GM12878 (cell line): ENCODE results near the gene ARHGAP6. TPM values are rescaled to one million over a fixed set of nuclear protein-coding genes. Genes with fewer than 3 reads are reported as not detected.

Experiments used
- ATAC-seq: fragments of 200-7000 bp; cut with Tn5 transposase; 3 replicates; pipeline ENCODE4 v1.9.1; 2020; ENCODE audit warnings: mild to moderate bottlenecking, moderate library complexity
- BruUV-seq: library from RNA; stranded (reverse); fragments of 400-500 nt; replicated peaks from 2 replicates; lab custom pipeline; 2021; lab: Mats Ljungman, UMichigan
- CTCF ChIA-PET: fragments of 300-600 bp; sonication (Branson Sonifier 250); formaldehyde crosslinking; extraction: SDS; loops from one replicate; lab custom pipeline; 2021; ENCODE audit warnings: inconsistent platforms; lab: Yijun Ruan, JAX
- POLR2A ChIA-PET: fragments of 350-600 bp; formaldehyde crosslinking; extraction: SDS; loops from one replicate; lab custom pipeline; 2021; ENCODE audit warnings: inconsistent platforms; lab: Charles Lee
- RAD21 ChIA-PET: fragments of 300-600 bp; sonication (Branson Sonifier 250); formaldehyde crosslinking; loops from one replicate; lab custom pipeline; 2023; ENCODE audit warnings: antibody characterized with exemption; ENCODE audit not compliant: unreplicated experiment; lab: Charles Lee
- SMC1A ChIA-PET: fragments of 300-600 bp; sonication (Branson Sonifier 250); formaldehyde crosslinking; loops from one replicate; lab custom pipeline; 2023; ENCODE audit not compliant: unreplicated experiment, uncharacterized antibody; lab: Charles Lee
- DNase-seq: peaks from one replicate; pipeline ENCODE4 v3.0.0-alpha.2; 2011; ENCODE audit warnings: low read depth, low spot score
- FAIRE-seq: peaks from 3 replicates; lab custom pipeline; 2011; peaks lifted over from hg19 to GRCh38; lab: Jason Lieb, UNC
- H2AFZ ChIP-seq: 2 replicates; pipeline ENCODE4 v1.6.0; 2011; ENCODE audit warnings: low read depth, low read length, control low read depth; ENCODE audit not compliant: control insufficient read depth
- H3K27ac ChIP-seq: 2 replicates; pipeline ENCODE4 v1.5.1; 2011; ENCODE audit warnings: control low read depth; ENCODE audit not compliant: control insufficient read depth, insufficient read depth
- H3K27me3 ChIP-seq, 2 experiments: replicated peaks in 1 of 2; 2 replicates each; pipeline versions ENCODE4 v1.6.0 to v1.6.1; 2011; ENCODE audit warnings: low read length in 1 of 2; ENCODE audit not compliant: control insufficient read depth in 2 of 2, insufficient read depth in 2 of 2
- H3K36me3 ChIP-seq, 2 experiments: 2 replicates each; pipeline ENCODE4 v1.5.1; 2011; ENCODE audit warnings: low read length in 1 of 2; ENCODE audit not compliant: control insufficient read depth in 2 of 2, insufficient read depth in 2 of 2
- H3K4me1 ChIP-seq: 2 replicates; pipeline ENCODE4 v1.6.1; 2011; ENCODE audit warnings: mild to moderate bottlenecking, low read length, moderate library complexity, mixed read lengths; ENCODE audit not compliant: control insufficient read depth, insufficient read depth
- H3K4me2 ChIP-seq: 2 replicates; pipeline ENCODE4 v1.6.0; 2011; ENCODE audit warnings: control low read depth; ENCODE audit not compliant: control insufficient read depth, insufficient read depth
- H3K4me3 ChIP-seq: fragments of 200-600 bp; sonication (generic); 2 replicates; pipeline ENCODE4 v1.5.1; 2016
- H3K79me2 ChIP-seq: 2 replicates; pipeline ENCODE4 v1.6.0; 2011; ENCODE audit warnings: low read length; ENCODE audit not compliant: control insufficient read depth, insufficient read depth
- H3K9ac ChIP-seq: 2 replicates; pipeline ENCODE4 v1.8.0; 2011; ENCODE audit warnings: low read length, control low read depth, mixed read lengths; ENCODE audit not compliant: control insufficient read depth, insufficient read depth
- H3K9me3 ChIP-seq: replicated peaks from 3 replicates; pipeline ENCODE4 v1.5.1; 2011; ENCODE audit warnings: mild to moderate bottlenecking, low read length; ENCODE audit not compliant: control insufficient read depth, insufficient read depth
- H4K20me1 ChIP-seq: 2 replicates; pipeline ENCODE4 v1.6.0; 2011; ENCODE audit not compliant: control insufficient read depth, insufficient read depth
- ATF7 ChIP-seq: fragments of 450-650 bp; IDR thresholded peaks from 2 replicates; pipeline ENCODE4 v1.6.1; 2016; ENCODE audit warnings: low read depth, mild to moderate bottlenecking
- CREM ChIP-seq: IDR thresholded peaks from 2 replicates; pipeline ENCODE4 v1.6.1; 2014; ENCODE audit warnings: antibody characterized with exemption, low read depth
- NR2C2 ChIP-seq: IDR thresholded peaks from 2 replicates; pipeline ENCODE4 v1.6.1; 2011; ENCODE audit warnings: borderline replicate concordance, low read depth; ENCODE audit not compliant: control insufficient read depth, insufficient read length
- RUNX3 ChIP-seq: IDR thresholded peaks from 2 replicates; pipeline ENCODE4 v1.6.1; 2012; ENCODE audit warnings: low read length, inconsistent platforms
- SPI1 ChIP-seq: IDR thresholded peaks from 2 replicates; pipeline ENCODE4 v1.6.1; 2011; ENCODE audit warnings: low read depth, mild to moderate bottlenecking, low read length, moderate library complexity, borderline replicate concordance; ENCODE audit not compliant: insufficient read depth
- TCF12 ChIP-seq: IDR thresholded peaks from 2 replicates; pipeline ENCODE4 v1.6.1; 2011; ENCODE audit warnings: low read depth, mild to moderate bottlenecking, low read length
- WGBS: methylation state at CpG from one replicate; pipeline ENCODE4 v1.1.6; 2016; ENCODE audit warnings: low lambda C conversion rate; ENCODE audit not compliant: insufficient replicate concordance, insufficient coverage; ENCODE audit errors: missing lambda C conversion rate; 5-methylcytosine and 5-hydroxymethylcytosine counted together
- in situ Hi-C: fragments of 300-500 bp; cut with MboI; formaldehyde crosslinking; loops from 9 replicates; pipeline ENCODE4 v1.14.3; 2018; ENCODE audit warnings: mixed read lengths
- intact Hi-C: fragments of 100-400 bp; cut with micrococcal nuclease; formaldehyde crosslinking; loops from one replicate; pipeline ENCODE4 v1.14.2; 2022; ENCODE audit not compliant: unreplicated experiment
- polyA plus RNA-seq, 11 experiments: library from polyadenylated mRNA; depleted of rRNA in 4 of 11; unstranded in 6 of 11; stranded (reverse) in 5 of 11; fragments of >200 nt; fragmentation: Nextera tagmentation in 4 of 11; fragmentation: Illumina TruSeq in 1 of 11; extraction: Ambion mirVana in 4 of 11; extraction: Trizol in 1 of 11; gene quantifications; 1 replicate in 1 of 11; 2 replicates in 10 of 11; pipeline versions ENCODE4 v1.2.1 to v1.2.3, GENCODE V29; 2011 to 2016; ENCODE audit warnings: inconsistent platforms in 2 of 11, missing spikeins in 2 of 11, low read depth in 1 of 11
- total RNA-seq, 4 experiments: library from RNA; depleted of rRNA in 3 of 4; stranded (reverse); fragments of >200 nt in 3 of 4; fragmentation: Illumina TruSeq in 1 of 4; extraction: Trizol in 1 of 4; gene quantifications; 2 replicates each; pipeline versions ENCODE4 v1.2.1 to v1.2.3, GENCODE V29; 2013 to 2021
- TF ChIP-seq, protein P1 (sequence below): fragments of 450-650 bp; IDR thresholded peaks from 2 replicates; pipeline ENCODE4 v1.6.1; 2017; ENCODE audit warnings: mild to moderate bottlenecking
- TF ChIP-seq, protein P2 (sequence below): fragments of 450-650 bp; IDR thresholded peaks from 2 replicates; pipeline ENCODE4 v1.6.1; 2017; ENCODE audit warnings: mild to moderate bottlenecking, moderate library complexity

ARHGAP6 gene
- total and polyA plus RNA-seq, 10 of the 15 experiments (the other 5 are each of a cell fraction or from before 2014, with no cell fraction given), result 0.20 to 1.8 (median 0.76) TPM

DNA sequence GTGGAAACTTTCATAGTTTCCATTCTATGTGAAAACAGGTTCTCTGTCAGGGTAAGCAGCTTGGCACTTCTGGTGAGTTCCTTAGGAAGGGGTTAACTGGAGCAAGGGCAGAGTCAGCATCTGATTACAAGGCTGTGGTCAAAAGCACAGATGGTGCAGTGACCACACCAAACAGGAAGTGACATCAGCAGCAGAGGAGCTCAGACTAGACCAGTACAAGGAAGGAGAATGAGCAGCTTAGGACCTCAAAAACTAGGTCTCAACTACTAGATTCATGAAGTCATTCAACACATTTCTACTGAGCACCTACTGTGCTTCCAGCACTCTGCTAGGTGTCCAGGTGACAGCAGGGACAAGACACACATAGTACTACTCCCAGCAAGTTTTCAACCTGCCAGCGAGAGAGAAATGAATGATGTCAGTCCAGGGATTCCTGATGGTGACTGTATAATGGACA is 242.3 kb downstream of the ARHGAP6 start:
- Histone ChIP-seq H3K36me3 (no peaks in the 10 kb centered on the region), H3K4me2 (no peak overlapping the region), H3K27me3 (no peaks in the 10 kb centered on the region; a peak in 1 of 4 replicates), H3K27ac (no peak overlapping the region), H4K20me1 (no peaks in the 10 kb centered on the region), H3K9ac (no peak overlapping the region), H3K4me3 (no peak overlapping the region), H2AFZ (peak overlapping the region; percentile 52), H3K9me3 (no peaks in the 10 kb centered on the region), H3K4me1 (no peaks in the 10 kb centered on the region; the same call in 1 of the 2 replicates), H3K79me2 (no peaks in the 10 kb centered on the region)
- ChIA-PET CTCF (interaction anchor here (1.0 to 1.2 kb wide), 3 partner anchors 13 to 42 kb away, joined by 3 to 5 read pairs (median 3); no protein-coding TSS in a partner anchor), SMC1A (interaction anchor here (1.0 to 1.4 kb wide), 4 partner anchors 15 to 42 kb away, joined by 3 to 5 read pairs (median 4); no protein-coding TSS in a partner anchor), POLR2A (no interaction called here), RAD21 (interaction anchor here (0.6 to 0.7 kb wide), 2 partner anchors 14 to 253 kb away, joined by 3 to 4 read pairs; no protein-coding TSS in a partner anchor)
- DNase-seq, result peak; percentile 17
- TF ChIP-seq SPI1 (peak; percentile 30; the same call in 1 of the 2 replicates), TCF12 (peak; percentile 44; the same call in 1 of the 2 replicates), NR2C2 (no peak), RUNX3 (peak; percentile 68; the same call in 1 of the 2 replicates), ATF7 (peak; percentile 48), CREM (peak; percentile 48; the same call in 1 of the 2 replicates)
- TF ChIP-seq, protein P1, sequence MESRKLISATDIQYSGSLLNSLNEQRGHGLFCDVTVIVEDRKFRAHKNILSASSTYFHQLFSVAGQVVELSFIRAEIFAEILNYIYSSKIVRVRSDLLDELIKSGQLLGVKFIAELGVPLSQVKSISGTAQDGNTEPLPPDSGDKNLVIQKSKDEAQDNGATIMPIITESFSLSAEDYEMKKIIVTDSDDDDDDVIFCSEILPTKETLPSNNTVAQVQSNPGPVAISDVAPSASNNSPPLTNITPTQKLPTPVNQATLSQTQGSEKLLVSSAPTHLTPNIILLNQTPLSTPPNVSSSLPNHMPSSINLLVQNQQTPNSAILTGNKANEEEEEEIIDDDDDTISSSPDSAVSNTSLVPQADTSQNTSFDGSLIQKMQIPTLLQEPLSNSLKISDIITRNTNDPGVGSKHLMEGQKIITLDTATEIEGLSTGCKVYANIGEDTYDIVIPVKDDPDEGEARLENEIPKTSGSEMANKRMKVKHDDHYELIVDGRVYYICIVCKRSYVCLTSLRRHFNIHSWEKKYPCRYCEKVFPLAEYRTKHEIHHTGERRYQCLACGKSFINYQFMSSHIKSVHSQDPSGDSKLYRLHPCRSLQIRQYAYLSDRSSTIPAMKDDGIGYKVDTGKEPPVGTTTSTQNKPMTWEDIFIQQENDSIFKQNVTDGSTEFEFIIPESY, result no peak
- TF ChIP-seq, protein P2, sequence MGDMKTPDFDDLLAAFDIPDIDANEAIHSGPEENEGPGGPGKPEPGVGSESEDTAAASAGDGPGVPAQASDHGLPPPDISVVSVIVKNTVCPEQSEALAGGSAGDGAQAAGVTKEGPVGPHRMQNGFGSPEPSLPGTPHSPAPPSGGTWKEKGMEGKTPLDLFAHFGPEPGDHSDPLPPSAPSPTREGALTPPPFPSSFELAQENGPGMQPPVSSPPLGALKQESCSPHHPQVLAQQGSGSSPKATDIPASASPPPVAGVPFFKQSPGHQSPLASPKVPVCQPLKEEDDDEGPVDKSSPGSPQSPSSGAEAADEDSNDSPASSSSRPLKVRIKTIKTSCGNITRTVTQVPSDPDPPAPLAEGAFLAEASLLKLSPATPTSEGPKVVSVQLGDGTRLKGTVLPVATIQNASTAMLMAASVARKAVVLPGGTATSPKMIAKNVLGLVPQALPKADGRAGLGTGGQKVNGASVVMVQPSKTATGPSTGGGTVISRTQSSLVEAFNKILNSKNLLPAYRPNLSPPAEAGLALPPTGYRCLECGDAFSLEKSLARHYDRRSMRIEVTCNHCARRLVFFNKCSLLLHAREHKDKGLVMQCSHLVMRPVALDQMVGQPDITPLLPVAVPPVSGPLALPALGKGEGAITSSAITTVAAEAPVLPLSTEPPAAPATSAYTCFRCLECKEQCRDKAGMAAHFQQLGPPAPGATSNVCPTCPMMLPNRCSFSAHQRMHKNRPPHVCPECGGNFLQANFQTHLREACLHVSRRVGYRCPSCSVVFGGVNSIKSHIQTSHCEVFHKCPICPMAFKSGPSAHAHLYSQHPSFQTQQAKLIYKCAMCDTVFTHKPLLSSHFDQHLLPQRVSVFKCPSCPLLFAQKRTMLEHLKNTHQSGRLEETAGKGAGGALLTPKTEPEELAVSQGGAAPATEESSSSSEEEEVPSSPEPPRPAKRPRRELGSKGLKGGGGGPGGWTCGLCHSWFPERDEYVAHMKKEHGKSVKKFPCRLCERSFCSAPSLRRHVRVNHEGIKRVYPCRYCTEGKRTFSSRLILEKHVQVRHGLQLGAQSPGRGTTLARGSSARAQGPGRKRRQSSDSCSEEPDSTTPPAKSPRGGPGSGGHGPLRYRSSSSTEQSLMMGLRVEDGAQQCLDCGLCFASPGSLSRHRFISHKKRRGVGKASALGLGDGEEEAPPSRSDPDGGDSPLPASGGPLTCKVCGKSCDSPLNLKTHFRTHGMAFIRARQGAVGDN, result peak; percentile 43; the same call in 1 of the 2 replicates
- in situ Hi-C loops, result no loop called here
- 58% methylated on average over 1 of the region's 1 CpG for WGBS
- ATAC-seq, result peak; percentile 90
- intact Hi-C loops, result no loop called here
- FAIRE-seq, result no peak
- BruUV-seq, result no TSS peak
